Osteocyte (in vitro differentiated cells): ENCODE measurements around the gene TPRG1. TPM values are rescaled to one million over a fixed set of nuclear protein-coding genes. Genes with fewer than 3 reads are reported as not detected.

Source experiments
- DNase-seq: peaks from one replicate; pipeline ENCODE4 v3.0.0; 2021; ENCODE audit warnings: mixed read lengths; ENCODE audit not compliant: unreplicated experiment; ENCODE audit errors: extremely low spot score
- H3K27ac Mint-ChIP-seq: one replicate; pipeline ENCODE4 v1.8.0; 2021; ENCODE audit warnings: mild to moderate bottlenecking, mixed read lengths; ENCODE audit not compliant: unreplicated experiment
- H3K27me3 Mint-ChIP-seq: one replicate; pipeline ENCODE4 v1.8.0; 2021; ENCODE audit warnings: mixed read lengths; ENCODE audit not compliant: unreplicated experiment
- H3K36me3 Mint-ChIP-seq: one replicate; pipeline ENCODE4 v1.8.0; 2021; ENCODE audit warnings: mixed read lengths; ENCODE audit not compliant: unreplicated experiment
- H3K4me1 Mint-ChIP-seq: one replicate; pipeline ENCODE4 v1.8.0; 2021; ENCODE audit warnings: mixed read lengths; ENCODE audit not compliant: unreplicated experiment
- H3K4me3 Mint-ChIP-seq: one replicate; pipeline ENCODE4 v1.8.0; 2021; ENCODE audit warnings: mild to moderate bottlenecking, moderate library complexity, mixed read lengths; ENCODE audit not compliant: unreplicated experiment
- H3K9me3 Mint-ChIP-seq: one replicate; pipeline ENCODE4 v1.8.0; 2021; ENCODE audit warnings: mixed read lengths; ENCODE audit not compliant: unreplicated experiment
- CTCF ChIP-seq: fragments of 200-600 bp; sonication (generic); IDR thresholded peaks from 2 replicates; pipeline ENCODE4 v1.5.0; 2021; ENCODE audit warnings: antibody characterized with exemption, mild to moderate bottlenecking, moderate library complexity
- total RNA-seq: library from RNA; stranded (reverse); gene quantifications from 2 replicates; pipeline ENCODE4 v1.2.1, GENCODE V29; 2021

Gene TPRG1
- total RNA-seq, 1 donor from 2014 or later = 0.46 TPM

- H3K27ac Mint-ChIP-seq = no peak overlapping the region
- no peaks in the 10 kb centered on the region for H3K4me1 Mint-ChIP-seq
- DNase-seq = no peak
- TF ChIP-seq CTCF = no peak
- peaks cover 24% of the 10 kb centered on the region for H3K27me3 Mint-ChIP-seq
- H3K9me3 Mint-ChIP-seq = peaks cover 32% of the 10 kb centered on the region
- no peak overlapping the region for H3K4me3 Mint-ChIP-seq
- H3K36me3 Mint-ChIP-seq = peaks cover 5% of the 10 kb centered on the region
Measured at GRCh38 chr3:189192725-189193124, 21.0 kb downstream of the TPRG1 start.

- H3K27ac Mint-ChIP-seq = no peak overlapping the region
- H3K4me3 Mint-ChIP-seq = no peak overlapping the region
- H3K36me3 Mint-ChIP-seq = peaks cover 4% of the 10 kb centered on the region
- H3K4me1 Mint-ChIP-seq = no peaks in the 10 kb centered on the region
- no peak for DNase-seq
- TF ChIP-seq CTCF = peak; percentile 12
- peaks cover 23% of the 10 kb centered on the region for H3K27me3 Mint-ChIP-seq
- peaks cover 39% of the 10 kb centered on the region for H3K9me3 Mint-ChIP-seq
Measured at GRCh38 chr3:189195302-189195701, 23.5 kb downstream of the TPRG1 start.

- Mint-ChIP-seq H3K9me3 (peaks cover 8% of the 10 kb centered on the region), H3K4me1 (peaks cover 15% of the 10 kb centered on the region), H3K36me3 (no peaks in the 10 kb centered on the region), H3K4me3 (no peak overlapping the region), H3K27ac (no peak overlapping the region), H3K27me3 (peaks cover 12% of the 10 kb centered on the region)
- TF ChIP-seq CTCF = no peak
- no peak for DNase-seq
Measured at GRCh38 chr3:189202106-189202505, 30.3 kb downstream of the TPRG1 start.

GRCh38 chr3:189202583-189202982 is 30.8 kb downstream of the TPRG1 start:
- no peaks in the 10 kb centered on the region for H3K36me3 Mint-ChIP-seq
- H3K4me3 Mint-ChIP-seq = no peak overlapping the region
- TF ChIP-seq CTCF = no peak
- peaks cover 11% of the 10 kb centered on the region for H3K27me3 Mint-ChIP-seq
- no peak for DNase-seq
- peaks cover 15% of the 10 kb centered on the region for H3K4me1 Mint-ChIP-seq
- H3K9me3 Mint-ChIP-seq = peaks cover 8% of the 10 kb centered on the region
- H3K27ac Mint-ChIP-seq = no peak overlapping the region

GRCh38 chr3:189204167-189204866 is 32.5 kb downstream of the TPRG1 start:
- no peak overlapping the region for H3K27ac Mint-ChIP-seq

More at GRCh38 chr3:189204167-189204866, 32.5 kb downstream of the TPRG1 start:
- Mint-ChIP-seq H3K4me3 (no peak overlapping the region), H3K36me3 (no peaks in the 10 kb centered on the region), H3K9me3 (no peaks in the 10 kb centered on the region), H3K4me1 (peaks cover 15% of the 10 kb centered on the region), H3K27me3 (peaks cover 11% of the 10 kb centered on the region)
- DNase-seq = no peak
- no peak for TF ChIP-seq CTCF
